ENCODE measurements around the gene PLTP. TPM values are rescaled to one million over a fixed set of nuclear protein-coding genes. Genes with fewer than 3 reads are reported as not detected.
A peak's percentile ranks its signal among the peaks of the same experiment; 100 is the strongest.

PLTP gene
- total RNA-seq, 4 donors from 2014 or later, result 215 to 1,101 (median 301) TPM

GRCh38 chr20:45948261-45948733 lies 36.3 kb upstream of the PLTP start:
- TF ChIP-seq CTCF (IDR thresholded peaks at IDR 0.05), result no peak
- ATAC-seq (ENCODE audit: low FRiP score) (no peak), DNase-seq (ENCODE audit: low spot score) (no peak)

- ATAC-seq (ENCODE audit: low FRiP score) (no peak), DNase-seq (ENCODE audit: low spot score) (no peak)
- TF ChIP-seq CTCF (IDR thresholded peaks at IDR 0.05), result no peak
These were observed 35.3 kb upstream of the PLTP start for GRCh38 chr20:45947110-45947866.

GRCh38 chr20:45946149-45946970 lies 34.4 kb upstream of the PLTP start:
- no peak for TF ChIP-seq CTCF (IDR thresholded peaks at IDR 0.05)
- peak; percentile 44 for DNase-seq (ENCODE audit: low spot score)
- peak; percentile 62 for ATAC-seq (ENCODE audit: low FRiP score)

- TF ChIP-seq CTCF (IDR thresholded peaks at IDR 0.05), result no peak
- no peak for DNase-seq (ENCODE audit: low spot score)
- no peak for ATAC-seq (ENCODE audit: low FRiP score)
These were observed 33.8 kb upstream of the PLTP start for GRCh38 chr20:45945678-45946148.

GRCh38 chr20:45944965-45945677 lies 33.2 kb upstream of the PLTP start:
- DNase-seq (ENCODE audit: low spot score) (no peak), ATAC-seq (ENCODE audit: low FRiP score) (no peak)
- TF ChIP-seq CTCF (IDR thresholded peaks at IDR 0.05), result no peak

- DNase-seq (ENCODE audit: low spot score) (no peak), ATAC-seq (ENCODE audit: low FRiP score) (no peak)
- no peak for TF ChIP-seq CTCF (IDR thresholded peaks at IDR 0.05)
These were observed 32.4 kb upstream of the PLTP start for GRCh38 chr20:45944151-45944964.
